ENCODE results near the gene ABCA9. TPM values are rescaled to one million over a fixed set of nuclear protein-coding genes. Genes with fewer than 3 reads are reported as not detected.
"Not testable (repeated sequence)": the region's sequence is repeated elsewhere in the genome, so short reads cannot be mapped to it uniquely, and the experiment has no call there.

ABCA9 gene
- polyA plus RNA-seq, 4 donors = 1.6 to 5.7 (median 2.7) TPM

DNA sequence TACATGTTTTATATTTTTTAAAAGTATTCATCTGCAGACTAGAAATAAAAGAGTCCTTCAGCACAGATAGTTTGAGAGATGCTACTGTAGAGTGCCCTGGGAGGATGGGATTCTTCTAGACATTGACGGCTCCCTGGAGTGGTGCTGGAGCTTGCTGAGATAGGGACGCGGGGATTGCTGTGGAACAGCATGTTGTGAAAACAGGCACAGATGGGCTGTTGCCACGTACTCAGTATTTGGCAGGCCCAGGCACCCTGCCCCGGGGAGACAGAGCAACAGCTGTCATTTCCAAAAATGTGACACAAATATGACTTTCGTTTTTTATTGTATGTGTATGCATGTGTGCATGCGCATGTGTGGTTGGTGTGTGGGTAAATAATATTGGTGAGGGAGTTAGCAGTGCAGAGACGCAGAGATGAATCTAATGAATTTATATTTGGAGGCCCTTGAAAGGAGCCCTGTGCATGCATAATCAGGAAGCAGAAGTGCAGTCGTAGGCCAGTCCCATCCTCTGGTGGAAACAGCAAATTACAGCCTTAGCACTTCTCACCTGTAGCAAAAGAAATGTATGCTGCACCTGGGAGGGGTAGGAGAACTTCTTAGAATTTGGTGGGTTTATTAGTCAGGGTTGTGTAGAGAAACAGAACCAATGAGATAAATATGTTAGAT is 99.4 kb downstream of the ABCA9 start:
- no peak for DNase-seq (ENCODE audit: low read depth in 4 of 4, low spot score in 2 of 4)

DNA sequence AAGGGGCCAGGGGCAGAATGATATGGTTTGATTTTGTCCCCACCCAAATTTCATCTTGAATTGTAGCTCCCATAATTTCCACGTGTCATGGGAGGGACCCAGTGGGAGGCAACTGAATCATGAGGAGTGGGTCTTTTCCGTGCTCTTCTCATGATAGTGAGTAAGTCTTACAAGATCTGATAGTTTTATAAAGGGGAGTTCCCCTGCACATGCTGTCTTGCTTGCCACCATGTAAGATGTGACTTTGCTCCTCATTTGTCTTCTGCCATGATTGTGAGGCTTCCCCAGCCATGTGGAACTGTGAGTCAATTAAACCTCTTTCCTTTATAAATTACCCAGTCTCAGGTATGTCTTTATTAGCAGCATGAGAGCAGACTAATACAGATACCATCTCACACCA is 101.6 kb downstream of the ABCA9 start:
- not testable (repeated sequence) for DNase-seq (ENCODE audit: low read depth in 4 of 4, low spot score in 2 of 4)

DNA sequence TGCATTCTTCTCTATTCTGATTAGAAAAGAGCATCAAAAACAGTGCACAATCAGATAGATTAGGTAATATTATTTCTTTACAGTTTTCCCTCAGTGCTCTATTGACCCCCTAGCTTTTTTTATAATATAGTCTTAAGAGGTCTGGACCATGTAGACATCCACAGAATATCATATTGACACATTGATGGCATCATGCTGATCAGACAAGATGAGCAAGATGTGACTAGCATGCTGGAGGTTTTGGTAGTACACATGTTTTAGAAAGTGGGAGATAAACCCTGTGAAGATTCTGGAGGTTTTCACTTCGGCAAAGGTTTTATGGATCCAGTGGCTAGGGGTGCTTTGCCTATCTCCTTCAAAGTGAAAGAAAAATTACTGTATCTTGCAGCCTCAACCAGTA is 102.8 kb downstream of the ABCA9 start:
- DNase-seq (ENCODE audit: low read depth in 4 of 4, low spot score in 2 of 4) = no peak

DNA sequence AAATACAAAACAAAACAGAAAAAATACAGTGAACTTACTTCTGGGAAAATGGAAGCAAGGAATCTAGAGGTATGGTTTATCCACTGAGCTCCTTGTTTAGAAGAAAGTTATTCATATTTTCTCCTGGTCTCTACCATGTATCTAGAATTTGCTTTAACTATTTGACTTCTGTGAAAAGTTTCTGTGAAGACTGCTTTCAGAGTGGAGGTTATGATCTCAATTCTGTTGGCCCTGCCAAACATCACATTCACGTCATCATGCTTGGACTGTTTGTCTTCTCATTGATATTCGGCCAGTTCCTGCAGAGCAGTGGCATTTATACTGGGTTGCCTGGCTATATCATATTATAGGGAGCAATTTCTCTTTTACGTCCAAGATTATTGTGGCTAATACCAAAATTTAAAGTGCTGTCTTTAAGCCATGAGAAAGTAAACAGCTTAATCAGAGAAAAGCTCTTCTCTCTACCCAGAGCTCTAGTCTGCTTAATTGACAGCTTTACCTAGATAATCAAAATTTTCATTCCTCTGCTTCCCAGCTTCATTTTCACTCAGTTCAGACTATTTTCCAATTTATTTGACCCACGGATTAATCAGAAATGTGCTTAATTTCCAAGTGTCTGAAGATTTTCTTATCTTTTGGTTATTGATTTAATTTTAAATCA is 105.4 kb downstream of the ABCA9 start, which contains the start of gene ABCA8:
TSS of gene ABCA8 (minus strand) at position 212 of the 661 bp plus-strand sequence. CDS start 13,358 bp downstream, outside the sequence.
- no peak for DNase-seq (ENCODE audit: low read depth in 4 of 4, low spot score in 2 of 4)

- DNase-seq (ENCODE audit: low read depth in 4 of 4, low spot score in 2 of 4) = no peak
Measured at GRCh38 chr17:68954146-68954896, 106.4 kb downstream of the ABCA9 start.

GRCh38 chr17:68953340-68953997 is 107.3 kb downstream of the ABCA9 start:
- DNase-seq (ENCODE audit: low read depth in 4 of 4, low spot score in 2 of 4) = no peak

- DNase-seq (ENCODE audit: low read depth in 4 of 4, low spot score in 2 of 4) = no peak
Measured at GRCh38 chr17:68950725-68951124, 110.0 kb downstream of the ABCA9 start.

DNA sequence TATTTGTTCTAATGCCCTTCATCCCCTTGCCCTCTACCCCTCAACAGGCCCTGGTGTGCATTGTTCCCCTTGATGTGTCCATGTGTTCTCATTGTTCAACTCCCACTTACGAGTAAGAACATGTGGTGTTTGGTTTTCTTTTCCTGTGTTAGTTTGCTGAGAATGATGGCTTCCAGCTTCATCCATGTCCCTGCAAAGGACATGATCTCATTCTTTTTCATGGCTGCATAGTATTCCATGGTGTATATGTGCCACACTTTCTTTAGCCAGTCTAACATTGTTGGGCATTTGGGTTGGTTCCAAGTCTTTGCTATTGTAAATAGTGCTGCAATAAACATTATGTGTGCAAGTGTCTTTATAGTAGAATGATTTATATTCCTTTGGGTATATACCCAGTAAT is 112.9 kb downstream of the ABCA9 start:
- DNase-seq (ENCODE audit: low read depth in 4 of 4, low spot score in 2 of 4) = not testable (repeated sequence)

- no peak for DNase-seq (ENCODE audit: low read depth in 4 of 4, low spot score in 2 of 4)
Measured at GRCh38 chr17:68944435-68945035, 116.2 kb downstream of the ABCA9 start.

DNA sequence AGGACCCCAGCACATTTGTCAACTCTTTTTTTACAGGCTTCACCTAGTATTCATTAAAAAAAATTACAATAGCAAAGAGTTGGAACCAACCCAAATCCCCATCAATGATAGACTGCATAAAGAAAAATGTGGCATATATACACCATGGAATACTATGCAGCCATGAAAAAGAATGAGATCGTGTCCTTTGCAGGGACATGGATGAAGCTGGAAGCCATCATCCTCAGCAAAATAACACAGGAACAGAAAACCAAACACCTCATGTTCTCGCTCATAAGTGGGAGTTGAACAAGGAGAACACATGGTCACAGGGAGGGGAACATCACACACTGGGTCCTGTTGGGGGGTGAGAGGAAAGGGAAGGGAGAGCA is 116.9 kb downstream of the ABCA9 start:
- DNase-seq (ENCODE audit: low read depth in 4 of 4, low spot score in 2 of 4) = not testable (repeated sequence)

DNA sequence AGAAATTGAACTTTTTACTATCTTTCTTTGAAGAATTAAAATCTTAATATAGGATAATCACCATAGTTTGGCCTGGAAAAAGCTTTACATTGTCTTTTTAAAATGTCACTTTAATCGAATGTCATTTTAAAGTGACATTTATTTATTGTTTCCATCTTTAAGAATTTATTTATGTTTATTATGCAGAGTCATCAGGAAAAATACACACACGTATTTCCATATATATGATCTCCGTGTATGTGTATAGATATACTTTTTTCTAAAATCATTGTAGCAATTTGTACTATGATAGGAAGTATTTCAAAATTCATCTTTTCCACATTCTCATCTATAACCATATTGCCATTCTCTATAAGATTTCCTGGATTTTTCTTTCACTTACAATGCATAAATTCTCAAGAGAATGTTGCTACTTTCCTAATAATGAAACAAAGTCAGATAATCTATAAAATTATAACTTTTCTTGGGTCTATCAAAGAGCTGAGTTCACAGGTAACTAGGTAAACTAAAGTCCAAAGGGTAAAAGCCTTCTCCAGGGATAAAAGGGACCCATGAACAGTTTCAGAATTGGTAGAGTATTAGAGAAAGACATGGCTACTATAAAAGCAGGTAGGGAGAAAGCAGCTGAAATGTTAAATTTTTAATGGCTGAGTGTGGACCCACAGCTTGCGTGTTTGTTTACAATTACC is 117.5 kb downstream of the ABCA9 start:
- DNase-seq (ENCODE audit: low read depth in 4 of 4, low spot score in 2 of 4) = no peak

GRCh38 chr17:68942389-68942788 is 118.3 kb downstream of the ABCA9 start:
- DNase-seq (ENCODE audit: low read depth in 4 of 4, low spot score in 2 of 4) = no peak

GRCh38 chr17:68941761-68942160 is 119.0 kb downstream of the ABCA9 start:
- no peak for DNase-seq (ENCODE audit: low read depth in 4 of 4, low spot score in 2 of 4)

DNA sequence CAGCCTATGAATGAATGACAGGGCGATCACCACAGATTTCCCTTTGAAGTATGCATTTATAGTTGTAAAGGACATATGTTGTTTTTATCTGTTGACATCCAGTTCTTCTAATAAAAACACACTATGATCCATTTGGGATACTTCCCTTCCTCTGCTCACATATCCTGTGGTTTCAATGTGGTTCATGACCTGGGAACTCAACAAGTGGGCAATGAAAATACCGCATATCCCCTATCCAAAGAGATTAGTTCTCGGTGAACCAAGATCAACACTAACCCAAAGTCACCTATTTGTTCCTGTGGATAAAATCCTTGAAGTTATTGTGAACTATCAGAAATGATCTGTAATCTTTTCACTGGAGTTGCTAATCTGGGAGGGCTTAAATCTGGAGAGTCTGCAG is 121.5 kb downstream of the ABCA9 start:
- DNase-seq (ENCODE audit: low read depth in 4 of 4, low spot score in 2 of 4) = no peak

- peak in 1 of 4 donors; percentile 2 for DNase-seq (ENCODE audit: low read depth in 4 of 4, low spot score in 2 of 4)
Measured at GRCh38 chr17:68937890-68938514, 122.7 kb downstream of the ABCA9 start.

- no peak for DNase-seq (ENCODE audit: low read depth in 4 of 4, low spot score in 2 of 4)
Measured at GRCh38 chr17:68927516-68927915, 133.2 kb downstream of the ABCA9 start.

DNA sequence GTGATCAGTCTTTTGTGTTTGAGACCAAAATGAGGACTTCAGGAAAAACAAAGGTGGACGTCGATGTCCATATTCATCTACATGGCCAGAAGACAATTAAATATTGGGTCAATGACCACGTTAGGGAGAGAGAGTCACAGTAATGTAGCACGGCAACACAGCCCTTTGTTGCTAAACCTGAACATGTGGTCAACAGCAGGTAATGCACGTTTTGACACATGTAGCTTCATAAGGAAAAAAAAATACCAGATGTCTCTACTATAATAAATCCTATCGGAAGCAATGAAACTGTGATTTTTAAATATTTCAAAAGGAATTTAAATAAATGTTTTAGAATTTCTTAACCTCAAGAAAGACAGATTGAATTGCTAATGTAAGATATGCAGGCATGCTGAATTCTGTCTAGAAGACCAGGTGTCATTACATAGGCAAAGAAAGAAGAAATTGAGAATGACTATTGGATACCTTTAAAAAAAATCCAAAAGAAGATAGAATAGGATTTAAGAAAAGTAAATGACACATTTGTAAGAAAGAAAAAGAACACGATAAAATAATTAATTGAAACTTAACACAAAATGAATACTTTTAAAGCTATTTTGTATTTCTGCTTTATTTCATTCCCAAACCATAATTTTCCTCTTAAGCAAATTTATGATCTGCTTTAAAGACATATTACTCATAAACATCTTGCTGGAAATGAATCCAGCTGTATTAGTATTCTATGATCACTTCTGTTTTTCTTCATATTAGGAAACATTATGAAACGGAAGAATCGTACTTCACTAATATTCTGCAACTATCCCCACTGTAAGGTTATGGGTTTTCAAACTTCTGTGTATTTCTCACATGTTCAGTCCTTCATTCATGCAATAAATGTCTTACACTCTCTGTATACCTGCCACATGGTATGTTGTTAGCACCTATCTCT is 135.7 kb downstream of the ABCA9 start:
- DNase-seq (ENCODE audit: low read depth in 4 of 4, low spot score in 2 of 4) = no peak
